Fibroblast of the conjunctiva (primary cell): Measurements from ENCODE around the gene INTS11.
"Not testable (repeated sequence)": the region's sequence is repeated elsewhere in the genome, so short reads cannot be mapped to it uniquely, and the experiment has no call there.

Source experiments
- DNase-seq: peaks from one replicate; pipeline ENCODE4 v3.0.0-alpha.2; 2010; ENCODE audit warnings: low read depth

The INTS11 gene

GRCh38 chr1:1324524-1325287 lies at the start of gene INTS11, which contains the start of gene CPTP:
Gene INTS11, minus strand, starts transcription at chr1:1324660. Its CDS starts 52 bp downstream, at chr1:1324608.
Gene CPTP, plus strand, starts transcription at chr1:1324802. Its CDS starts 2,109 bp downstream, at chr1:1326911.
- DNase-seq = peak; percentile 78

DNA sequence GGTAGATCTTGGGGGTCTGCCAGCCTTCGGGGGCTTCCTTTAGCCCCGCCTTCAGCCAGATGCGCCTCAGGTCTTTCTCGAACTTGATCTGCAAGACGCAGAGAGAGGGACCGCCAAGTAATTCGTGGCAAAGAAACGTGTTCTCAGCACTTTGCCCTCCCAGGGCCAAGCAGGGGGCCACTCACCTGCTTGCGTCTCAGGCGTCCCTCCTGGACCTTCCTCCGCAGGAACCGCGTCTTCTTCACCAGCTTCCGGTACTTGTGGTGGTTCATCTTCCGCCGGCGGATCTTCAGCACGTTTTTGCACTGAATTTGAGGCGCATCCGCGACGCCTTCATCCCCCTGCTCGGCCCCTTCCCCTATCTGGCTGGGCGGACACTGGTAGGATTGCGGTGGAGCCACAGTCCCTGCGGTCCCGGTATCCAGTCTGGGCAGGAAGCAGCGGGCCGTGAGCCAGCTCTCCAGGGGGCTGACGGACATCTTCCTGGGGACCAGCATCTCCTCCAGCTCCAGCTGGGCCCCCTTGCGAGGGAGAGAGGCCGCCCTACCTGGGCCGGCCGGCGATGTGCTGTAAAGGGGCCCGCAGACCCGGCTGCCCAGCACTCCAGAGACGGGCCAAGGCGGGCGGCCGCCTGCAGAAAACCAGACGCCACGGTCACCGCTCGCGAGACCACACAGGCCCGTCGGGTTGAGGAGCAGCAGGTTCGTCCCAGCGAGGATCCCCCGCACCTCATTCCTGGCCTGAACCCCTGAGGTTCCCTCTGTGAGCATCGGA lies 49.5 kb upstream of the INTS11 start:
- DNase-seq = no peak

GRCh38 chr1:1373051-1373814 lies 48.8 kb upstream of the INTS11 start:
- DNase-seq = no peak

GRCh38 chr1:1371746-1372711 lies 47.6 kb upstream of the INTS11 start:
- DNase-seq = no peak

GRCh38 chr1:1371364-1371745 lies 46.9 kb upstream of the INTS11 start:
- no peak for DNase-seq

- DNase-seq = no peak
Observed at GRCh38 chr1:1370771-1371300, 46.4 kb upstream of the INTS11 start.

GRCh38 chr1:1370094-1370493 lies 45.6 kb upstream of the INTS11 start:
- not testable (repeated sequence) for DNase-seq

GRCh38 chr1:1367315-1367714 lies 42.9 kb upstream of the INTS11 start:
- DNase-seq = no peak

DNA sequence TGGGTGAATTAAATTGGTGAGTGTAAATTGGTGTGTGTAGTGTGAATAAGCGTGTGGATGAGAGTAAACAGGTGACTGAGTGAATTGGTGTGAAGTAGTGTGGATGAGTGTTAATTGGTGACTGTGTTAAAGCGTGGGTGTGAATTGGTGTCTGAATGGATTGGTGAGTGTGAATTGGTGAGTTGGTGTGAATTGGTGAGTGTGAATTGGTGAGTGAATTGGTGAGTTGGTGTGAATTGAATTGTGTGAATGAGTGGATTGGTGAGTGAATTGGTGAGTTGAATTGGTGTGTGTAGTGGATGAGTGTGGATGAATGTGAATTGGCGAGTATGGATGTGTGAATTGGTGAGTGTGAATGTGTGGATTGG lies 42.2 kb upstream of the INTS11 start:
- DNase-seq = no peak

GRCh38 chr1:1365875-1366698 lies 41.6 kb upstream of the INTS11 start:
- no peak for DNase-seq

- no peak for DNase-seq
Observed at GRCh38 chr1:1364266-1364665, 39.8 kb upstream of the INTS11 start.

DNA sequence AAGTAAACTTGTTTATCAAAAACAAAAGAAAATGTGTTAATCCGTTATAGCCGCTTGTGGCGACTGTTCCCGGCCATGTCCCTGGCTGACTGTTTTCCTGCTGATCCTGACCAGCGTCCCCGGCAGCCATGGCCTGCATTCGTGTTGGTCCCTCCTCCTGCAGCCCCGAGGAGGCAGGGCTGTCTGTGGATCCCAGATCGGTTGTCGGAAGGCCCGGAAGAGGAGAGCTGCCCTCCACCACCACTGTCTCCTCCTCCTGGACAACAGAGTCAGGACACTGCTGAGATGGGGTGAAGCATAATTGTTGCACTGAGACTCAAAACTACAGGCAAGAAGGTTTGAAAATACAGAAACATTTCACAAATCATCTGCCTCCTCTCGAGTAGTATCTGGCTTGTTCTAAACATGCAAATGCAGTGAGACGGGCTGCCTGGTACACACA lies 37.5 kb upstream of the INTS11 start:
- DNase-seq = peak; percentile 64

DNA sequence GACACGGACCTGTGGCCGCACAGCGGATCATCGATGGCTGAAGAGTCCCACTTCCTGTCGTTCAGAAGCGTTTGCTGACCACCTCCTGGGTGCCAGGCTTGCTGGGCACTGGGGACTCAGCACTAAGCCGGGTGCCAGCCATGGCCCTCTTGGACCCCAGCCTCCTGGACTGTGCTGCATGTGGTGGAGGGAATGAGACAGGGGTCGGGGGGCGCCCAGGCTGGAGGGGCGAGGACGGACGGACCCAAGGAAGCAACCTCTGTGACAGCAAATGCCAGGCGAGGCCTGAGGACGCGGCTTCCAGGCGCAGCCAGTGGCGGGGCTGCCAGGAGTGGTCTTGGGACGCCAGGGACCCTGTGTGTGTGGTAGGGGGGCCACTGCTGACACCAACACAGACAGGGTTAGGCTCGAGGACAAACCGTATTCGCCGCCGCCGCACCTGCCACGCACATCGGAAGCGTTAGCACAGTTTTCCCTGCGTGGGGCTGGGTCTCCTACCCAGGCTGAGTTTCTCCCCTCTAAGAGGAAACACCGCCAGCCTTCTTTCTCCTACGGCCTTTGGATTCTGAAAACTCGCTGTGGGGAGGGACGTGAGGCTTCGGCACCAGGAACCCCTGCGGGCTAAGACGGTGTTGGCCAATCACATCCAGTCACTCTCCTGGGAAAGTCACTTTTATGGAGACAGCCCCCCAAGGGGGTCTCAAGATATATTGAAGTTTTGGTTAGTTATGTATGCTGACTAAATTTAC lies 36.9 kb upstream of the INTS11 start:
- no peak for DNase-seq

DNA sequence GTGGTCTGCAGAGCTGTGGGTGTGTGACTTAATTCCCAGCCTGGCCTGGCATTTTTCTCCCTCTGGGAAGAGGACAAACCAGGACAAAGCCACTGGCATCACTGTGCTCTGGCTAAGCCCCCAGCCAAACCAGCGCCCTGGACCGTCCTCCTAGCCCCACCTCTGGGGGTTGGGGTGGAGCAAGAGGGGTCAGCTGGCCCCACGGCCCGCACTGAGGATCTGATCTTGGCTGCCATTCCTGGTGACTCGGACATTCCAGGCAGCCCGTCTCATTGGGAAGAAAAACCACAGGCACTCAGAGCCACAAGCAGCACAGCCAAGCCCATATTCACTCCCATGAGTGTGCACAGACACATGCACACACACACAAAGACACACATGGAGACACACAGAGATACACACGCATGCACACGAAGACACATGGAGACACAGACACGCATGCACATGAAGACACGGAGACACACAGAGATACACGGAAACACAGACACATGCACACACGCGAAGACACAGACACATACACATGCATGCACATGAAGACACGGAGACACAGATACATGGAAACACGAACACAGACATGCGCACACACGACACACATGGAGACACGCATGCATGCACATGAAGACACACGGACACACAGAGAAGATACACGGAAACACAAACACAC lies 36.2 kb upstream of the INTS11 start:
- DNase-seq = peak; percentile 81

DNA sequence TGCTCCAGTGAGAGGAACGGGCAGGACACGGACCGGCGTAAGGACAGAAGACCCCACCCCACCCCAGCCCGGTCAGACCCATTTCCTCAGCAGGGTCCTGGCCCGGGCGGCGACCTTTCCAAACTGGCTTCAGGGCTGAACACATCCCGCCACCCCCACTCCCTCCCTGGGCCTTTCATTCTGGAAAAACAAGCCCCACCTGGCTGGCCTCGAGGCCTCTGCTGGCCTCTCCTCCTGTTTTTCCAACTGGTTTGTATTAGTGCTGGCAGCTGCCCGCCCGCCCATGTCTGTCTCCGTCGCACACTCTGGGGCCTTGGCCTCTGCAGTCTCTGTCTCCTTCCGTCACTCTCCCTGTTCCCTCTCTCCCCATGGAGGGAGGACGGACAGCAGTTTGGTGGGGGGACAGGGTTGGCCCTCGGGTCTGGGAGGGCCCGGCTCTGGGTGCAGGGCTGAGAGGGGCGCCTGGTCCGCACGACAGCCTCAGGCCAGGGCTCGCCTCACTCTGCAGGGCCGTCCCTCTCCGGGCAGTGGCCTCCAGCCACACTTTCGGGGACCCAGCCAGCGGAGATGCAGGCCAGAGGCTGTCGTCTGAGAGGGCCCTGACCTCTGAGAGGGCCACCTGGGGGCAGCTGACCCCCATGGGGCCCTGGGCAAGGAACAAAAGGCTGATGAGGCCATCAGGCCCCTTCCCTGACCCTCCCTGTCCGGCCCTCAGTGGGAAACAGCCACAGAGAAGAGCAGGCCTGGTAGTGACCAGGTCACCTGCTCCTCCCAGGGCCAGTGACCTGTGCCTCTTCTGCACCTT lies 35.4 kb upstream of the INTS11 start:
- peak; percentile 63 for DNase-seq

- peak; percentile 63 for DNase-seq
Observed at GRCh38 chr1:1359308-1359663, 34.8 kb upstream of the INTS11 start.

- DNase-seq = peak; percentile 88
Observed at GRCh38 chr1:1358433-1359271, 34.2 kb upstream of the INTS11 start, which contains the start of gene MXRA8. Gene MXRA8, minus strand, starts transcription at chr1:1358555. Its CDS starts 51 bp downstream, at chr1:1358504.
